Measurements from ENCODE around the gene SH3D19. TPM values are rescaled to one million over a fixed set of nuclear protein-coding genes. Genes with fewer than 3 reads are reported as not detected.

The SH3D19 gene
- total RNA-seq, 4 donors from 2014 or later = 35.6 to 73.1 (median 50.5) TPM

DNA sequence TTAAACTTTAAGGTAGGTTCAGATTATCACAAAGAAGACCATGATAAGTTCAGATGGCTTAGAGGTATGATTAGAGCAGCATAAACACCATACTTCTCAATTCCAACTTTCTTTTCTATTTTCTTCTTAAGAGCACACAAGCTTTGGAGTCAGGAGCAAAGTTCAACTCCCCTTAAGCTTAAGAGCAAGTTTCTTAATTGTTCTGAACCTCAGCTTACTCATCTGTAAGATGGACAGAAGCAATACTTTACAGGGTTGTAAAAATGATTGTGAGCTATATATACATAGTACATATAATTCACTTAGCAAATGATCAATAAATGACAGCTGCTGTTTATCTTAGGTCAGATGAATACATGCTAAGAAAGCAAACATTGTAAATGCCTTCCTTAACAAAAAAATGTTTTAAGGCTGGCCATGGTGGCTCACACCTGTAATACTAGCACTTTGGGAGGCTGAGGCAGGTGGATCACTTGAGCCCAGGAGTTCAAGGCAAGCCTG lies 250.9 kb downstream of the SH3D19 start:
- TF ChIP-seq, protein P1, sequence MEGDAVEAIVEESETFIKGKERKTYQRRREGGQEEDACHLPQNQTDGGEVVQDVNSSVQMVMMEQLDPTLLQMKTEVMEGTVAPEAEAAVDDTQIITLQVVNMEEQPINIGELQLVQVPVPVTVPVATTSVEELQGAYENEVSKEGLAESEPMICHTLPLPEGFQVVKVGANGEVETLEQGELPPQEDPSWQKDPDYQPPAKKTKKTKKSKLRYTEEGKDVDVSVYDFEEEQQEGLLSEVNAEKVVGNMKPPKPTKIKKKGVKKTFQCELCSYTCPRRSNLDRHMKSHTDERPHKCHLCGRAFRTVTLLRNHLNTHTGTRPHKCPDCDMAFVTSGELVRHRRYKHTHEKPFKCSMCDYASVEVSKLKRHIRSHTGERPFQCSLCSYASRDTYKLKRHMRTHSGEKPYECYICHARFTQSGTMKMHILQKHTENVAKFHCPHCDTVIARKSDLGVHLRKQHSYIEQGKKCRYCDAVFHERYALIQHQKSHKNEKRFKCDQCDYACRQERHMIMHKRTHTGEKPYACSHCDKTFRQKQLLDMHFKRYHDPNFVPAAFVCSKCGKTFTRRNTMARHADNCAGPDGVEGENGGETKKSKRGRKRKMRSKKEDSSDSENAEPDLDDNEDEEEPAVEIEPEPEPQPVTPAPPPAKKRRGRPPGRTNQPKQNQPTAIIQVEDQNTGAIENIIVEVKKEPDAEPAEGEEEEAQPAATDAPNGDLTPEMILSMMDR (IDR thresholded peaks at IDR 0.05 in 4 of 5, conservative IDR thresholded peaks at IDR 0.05 in 1 of 5) = no peak
- no peak for TF ChIP-seq POLR2A (IDR thresholded peaks at IDR 0.05)
- no peak overlapping the region for H3K27ac ChIP-seq
- H3K27me3 ChIP-seq = no peaks in the 10 kb centered on the region
- H3K9me3 ChIP-seq = no peaks in the 10 kb centered on the region
- intact Hi-C loops (cut with DNase I; ENCODE audit: low total_unique reads) = no loop called here
- H3K4me3 ChIP-seq = no peak overlapping the region
- in situ Hi-C loops (cut with MboI; ENCODE audit: low sequenced_read_pairs in 4 of 4) = no loop called here
- DNase-seq = no peak
- no peaks in the 10 kb centered on the region for H3K4me1 ChIP-seq
- H3K36me3 ChIP-seq = no peaks in the 10 kb centered on the region
- no peak for ATAC-seq

Other genes with a start within 250 kb of the SH3D19 start
- gene RPS3A, start 226.0 kb downstream of the SH3D19 start, total RNA-seq = 1,000 to 10,000 TPM; 1,618 to 1,974 (median 1,771) TPM
- not detected for gene PRSS48, start 48.4 kb downstream of the SH3D19 start, total RNA-seq
- 100 to 1,000 TPM in 2 of 4 donors, 10 to 100 TPM in 2; 34.7 to 143 (median 78.3) TPM for gene FHIP1A, start 83.6 kb upstream of the SH3D19 start, total RNA-seq